ENCODE data around the gene TBC1D3B.

DNA sequence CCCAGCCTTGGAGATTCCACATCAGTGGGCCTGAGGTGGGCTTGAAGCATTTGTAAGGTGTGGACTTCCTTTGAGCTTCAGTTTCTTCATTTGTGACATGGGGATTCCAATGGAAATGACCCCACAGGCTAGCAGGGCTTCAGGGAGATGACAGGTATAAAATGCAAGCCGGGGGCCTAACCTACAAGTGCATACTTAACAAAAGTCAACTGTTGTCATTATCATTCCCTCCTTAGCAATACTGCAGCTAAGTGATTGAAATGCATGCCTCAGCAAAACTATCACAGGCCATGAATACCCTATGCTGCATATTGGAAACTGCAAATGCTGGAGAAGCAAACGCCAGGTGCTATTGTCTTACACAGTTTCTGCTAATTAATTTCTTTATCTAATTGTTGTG is 53.0 kb downstream of the TBC1D3B start:
- TF ChIP-seq CTCF (IDR thresholded peaks at IDR 0.05; ENCODE audit: low read length) (no peak), EZH2 (IDR thresholded peaks at IDR 0.05; ENCODE audit: borderline replicate concordance, low read length) (no peak)

Data from OCI-LY1 (cell line).